ENCODE data around the gene OSTF1.
A peak's percentile ranks its signal among the peaks of the same experiment; 100 is the strongest.

Gene OSTF1

GRCh38 chr9:75181750-75182149 lies 93.4 kb downstream of the OSTF1 start:
- DNase-seq (ENCODE audit: extremely low read depth, low read depth), result no peak
- H3K4me3 ChIP-seq (replicated peaks; ENCODE audit: low read depth, low read length), result no peak overlapping the region
- no peak for TF ChIP-seq CTCF (IDR thresholded peaks at IDR 0.05; ENCODE audit: low read depth, low read length, missing control alignments)

- no peak for TF ChIP-seq CTCF (IDR thresholded peaks at IDR 0.05; ENCODE audit: low read depth, low read length, missing control alignments)
- no peak overlapping the region for H3K4me3 ChIP-seq (replicated peaks; ENCODE audit: low read depth, low read length)
Measured at GRCh38 chr9:75183306-75183705, 95.0 kb downstream of the OSTF1 start.

GRCh38 chr9:75184471-75184870 lies 96.2 kb downstream of the OSTF1 start:
- H3K4me3 ChIP-seq (replicated peaks; ENCODE audit: low read depth, low read length), result no peak overlapping the region
- no peak for TF ChIP-seq CTCF (IDR thresholded peaks at IDR 0.05; ENCODE audit: low read depth, low read length, missing control alignments)
- no peak for DNase-seq (ENCODE audit: extremely low read depth, low read depth)

More at GRCh38 chr9:75183306-75183705, 95.0 kb downstream of the OSTF1 start:
- no peak for DNase-seq (ENCODE audit: extremely low read depth, low read depth)

GRCh38 chr9:75185585-75186170 lies 97.4 kb downstream of the OSTF1 start:
- DNase-seq (ENCODE audit: extremely low read depth, low read depth), result no peak
- TF ChIP-seq CTCF (IDR thresholded peaks at IDR 0.05; ENCODE audit: low read depth, low read length, missing control alignments), result peak; percentile 73
- H3K4me3 ChIP-seq (replicated peaks; ENCODE audit: low read depth, low read length), result no peak overlapping the region

- no peak for DNase-seq (ENCODE audit: extremely low read depth, low read depth)
- H3K4me3 ChIP-seq (replicated peaks; ENCODE audit: low read depth, low read length), result no peak overlapping the region
- peak; percentile 53 for TF ChIP-seq CTCF (IDR thresholded peaks at IDR 0.05; ENCODE audit: low read depth, low read length, missing control alignments)
Measured at GRCh38 chr9:75186767-75187380, 98.6 kb downstream of the OSTF1 start.

GRCh38 chr9:75188756-75189155 lies 100.4 kb downstream of the OSTF1 start:
- DNase-seq (ENCODE audit: extremely low read depth, low read depth), result no peak
- H3K4me3 ChIP-seq (replicated peaks; ENCODE audit: low read depth, low read length), result no peak overlapping the region
- no peak for TF ChIP-seq CTCF (IDR thresholded peaks at IDR 0.05; ENCODE audit: low read depth, low read length, missing control alignments)

Data from HFF-Myc (cell line).